Uterus (tissue), 4 donors: ENCODE measurements around the gene ST8SIA4. TPM values are rescaled to one million over a fixed set of nuclear protein-coding genes. Genes with fewer than 3 reads are reported as not detected.

ENCODE experiments used
- DNase-seq, 2 donors: peaks; one replicate each; pipeline ENCODE4 v3.0.0-alpha.2; 2019 to 2020
- H3K27ac ChIP-seq, 2 donors: fragments of 200-600 bp; sonication (generic); 1 replicate in 1 of 2; 2 replicates in 1 of 2; pipeline ENCODE4 v1.5.1; 2016 to 2018
- H3K27me3 ChIP-seq, 2 donors: fragments of 200-600 bp; sonication (generic); one replicate each; pipeline ENCODE4 v1.5.1; 2018 to 2019; ENCODE audit warnings: control low read depth in 1 of 2
- H3K36me3 ChIP-seq, 2 donors: fragments of 200-600 bp; sonication (generic); one replicate each; pipeline ENCODE4 v1.5.1; 2019; ENCODE audit warnings: control low read depth in 1 of 2
- H3K4me1 ChIP-seq, 2 donors: fragments of 200-600 bp; sonication (generic); one replicate each; pipeline ENCODE4 v1.5.1; 2018 to 2019; ENCODE audit warnings: control low read depth in 1 of 2
- H3K4me3 ChIP-seq, 2 donors: fragments of 200-600 bp; sonication (generic); 1 replicate in 1 of 2; 2 replicates in 1 of 2; pipeline ENCODE4 v1.5.1; 2018 to 2019; ENCODE audit warnings: mild to moderate bottlenecking in 1 of 2
- H3K9me3 ChIP-seq, 2 donors: fragments of 200-600 bp; sonication (generic); one replicate each; pipeline ENCODE4 v1.5.1; 2019; ENCODE audit warnings: control low read depth in 1 of 2
- CTCF ChIP-seq, 4 experiments: fragments of 200-600 bp in 2 of 4; fragments of 450-650 bp in 2 of 4; sonication (generic) in 2 of 4; IDR thresholded peaks; one replicate each; pipeline ENCODE4 v1.5.1; 2016 to 2019; ENCODE audit warnings: antibody characterized with exemption in 4 of 4, mild to moderate bottlenecking in 2 of 4, moderate library complexity in 1 of 4
- POLR2A ChIP-seq, 2 donors: fragments of 450-650 bp; IDR thresholded peaks; one replicate each; pipeline ENCODE4 v1.6.1; 2016; ENCODE audit warnings: antibody characterized with exemption in 2 of 2, mild to moderate bottlenecking in 1 of 2, moderate library complexity in 1 of 2
- intact Hi-C: fragments of 100-400 bp; cut with DNase I; formaldehyde crosslinking; loops from one replicate; pipeline ENCODE4 v1.15.1; 2023; ENCODE audit warnings: low total_unique reads
- total RNA-seq, 4 donors: library from RNA; depleted of rRNA in 3 of 4; stranded (reverse); fragments of >200 nt in 3 of 4; gene quantifications; one replicate each; pipeline versions ENCODE4 v1.1.0 to v1.2.4, GENCODE V29; 2014 to 2023
- donor health status: DM: yes; HTN: yes; CAD: no.

Gene ST8SIA4
- total RNA-seq, 4 donors from 2014 or later = 4.8 to 15.5 (median 6.2) TPM

GRCh38 chr5:100872408-100873190 is 30.5 kb downstream of the ST8SIA4 start:
- H3K4me3 ChIP-seq = no peak overlapping the region
- intact Hi-C loops = no loop called here
- H3K27ac ChIP-seq = no peak overlapping the region
- no peak for TF ChIP-seq POLR2A (IDR thresholded peaks at IDR 0.05)
- TF ChIP-seq CTCF (IDR thresholded peaks at IDR 0.05) = no peak
- no peaks in the 10 kb centered on the region for H3K9me3 ChIP-seq
- no peak for DNase-seq
- H3K36me3 ChIP-seq = no peaks in the 10 kb centered on the region
- H3K27me3 ChIP-seq = no peaks in the 10 kb centered on the region
- H3K4me1 ChIP-seq = no peaks in the 10 kb centered on the region

GRCh38 chr5:100867039-100867562 is 36.0 kb downstream of the ST8SIA4 start:
- H3K27ac ChIP-seq = no peak overlapping the region
- intact Hi-C loops = no loop called here
- H3K9me3 ChIP-seq = no peaks in the 10 kb centered on the region
- no peaks in the 10 kb centered on the region for H3K36me3 ChIP-seq
- no peaks in the 10 kb centered on the region for H3K4me1 ChIP-seq
- H3K27me3 ChIP-seq = no peaks in the 10 kb centered on the region
- DNase-seq = no peak
- TF ChIP-seq CTCF (IDR thresholded peaks at IDR 0.05) (no peak), POLR2A (IDR thresholded peaks at IDR 0.05) (no peak)
- H3K4me3 ChIP-seq = no peak overlapping the region

GRCh38 chr5:100864931-100865330 is 38.2 kb downstream of the ST8SIA4 start:
- no peak for DNase-seq
- no peak overlapping the region for H3K4me3 ChIP-seq
- TF ChIP-seq POLR2A (IDR thresholded peaks at IDR 0.05) = no peak
- TF ChIP-seq CTCF (IDR thresholded peaks at IDR 0.05) = no peak
- H3K9me3 ChIP-seq = no peaks in the 10 kb centered on the region
- no peaks in the 10 kb centered on the region for H3K27me3 ChIP-seq
- H3K4me1 ChIP-seq = no peaks in the 10 kb centered on the region
- H3K27ac ChIP-seq = no peak overlapping the region
- intact Hi-C loops = no loop called here
- no peaks in the 10 kb centered on the region for H3K36me3 ChIP-seq

- H3K4me3 ChIP-seq = no peak overlapping the region
- no peak for DNase-seq
- no peaks in the 10 kb centered on the region for H3K36me3 ChIP-seq
- H3K27me3 ChIP-seq = no peaks in the 10 kb centered on the region
- H3K9me3 ChIP-seq = no peaks in the 10 kb centered on the region
- H3K27ac ChIP-seq = no peak overlapping the region
- H3K4me1 ChIP-seq = no peaks in the 10 kb centered on the region
- intact Hi-C loops = no loop called here
- TF ChIP-seq POLR2A (IDR thresholded peaks at IDR 0.05) (no peak), CTCF (IDR thresholded peaks at IDR 0.05) (no peak)
Measured at GRCh38 chr5:100863739-100864138, 39.3 kb downstream of the ST8SIA4 start.

- TF ChIP-seq CTCF (IDR thresholded peaks at IDR 0.05) (no peak), POLR2A (IDR thresholded peaks at IDR 0.05) (no peak)
- DNase-seq = no peak
Measured at GRCh38 chr5:100861148-100861547, 41.9 kb downstream of the ST8SIA4 start.

More at GRCh38 chr5:100861148-100861547, 41.9 kb downstream of the ST8SIA4 start:
- H3K36me3 ChIP-seq = no peaks in the 10 kb centered on the region
- no peak overlapping the region for H3K27ac ChIP-seq
- H3K4me3 ChIP-seq = no peak overlapping the region
- no peaks in the 10 kb centered on the region for H3K9me3 ChIP-seq
- no peaks in the 10 kb centered on the region for H3K27me3 ChIP-seq
- H3K4me1 ChIP-seq = no peaks in the 10 kb centered on the region
- intact Hi-C loops = no loop called here
